Sigmoid colon (tissue), 7 donors: ENCODE results near the gene DCAF11. TPM values are rescaled to one million over a fixed set of nuclear protein-coding genes. Genes with fewer than 3 reads are reported as not detected.

Source experiments
- DNase-seq: peaks from one replicate; pipeline ENCODE4 v3.0.0-alpha.2; 2019
- H3K27ac ChIP-seq, 4 donors: fragments of 200-600 bp; sonication (generic); one replicate each; pipeline ENCODE4 v1.5.1; 2016 to 2019; ENCODE audit warnings: mild to moderate bottlenecking in 1 of 4
- H3K27me3 ChIP-seq, 3 donors: fragments of 200-600 bp; sonication (generic); one replicate each; pipeline ENCODE4 v1.5.1; 2019; ENCODE audit warnings: mild to moderate bottlenecking in 1 of 3
- H3K36me3 ChIP-seq, 4 donors: fragments of 200-600 bp; sonication (generic); one replicate each; pipeline ENCODE4 v1.5.1; 2016 to 2019
- H3K4me1 ChIP-seq, 4 donors: fragments of 200-600 bp; sonication (generic); one replicate each; pipeline ENCODE4 v1.5.1; 2017 to 2019
- H3K4me3 ChIP-seq, 4 donors: fragments of 200-600 bp; sonication (generic); one replicate each; pipeline ENCODE4 v1.5.1; 2017 to 2019; ENCODE audit warnings: mild to moderate bottlenecking in 2 of 4, moderate library complexity in 1 of 4
- H3K9me3 ChIP-seq, 4 donors: fragments of 200-600 bp in 3 of 4; sonication (generic) in 3 of 4; one replicate each; pipeline versions ENCODE4 v1.5.1 to v1.6.1; 2013 to 2019
- EP300 ChIP-seq, 4 donors: sonication (generic); formaldehyde crosslinking; IDR thresholded peaks; one replicate each; pipeline ENCODE4 v1.6.1; 2017; ENCODE audit warnings: antibody characterized with exemption in 4 of 4
- POLR2A ChIP-seq, 2 donors: fragments of 450-650 bp; IDR thresholded peaks; one replicate each; pipeline ENCODE4 v1.6.1; 2016; ENCODE audit warnings: antibody characterized with exemption in 2 of 2, mild to moderate bottlenecking in 2 of 2, moderate library complexity in 2 of 2
- POLR2AphosphoS5 ChIP-seq, 4 donors: sonication (generic); formaldehyde crosslinking; IDR thresholded peaks; one replicate each; pipeline ENCODE4 v1.6.1; 2017; ENCODE audit warnings: antibody characterized with exemption in 4 of 4
- WGBS, 2 donors: extraction: QIAGEN DNeasy Blood & Tissue Kit; methylation state at CpG; one replicate each; pipeline ENCODE4 v1.1.7; 2013; 5-methylcytosine and 5-hydroxymethylcytosine counted together
- intact Hi-C: fragments of 100-400 bp; cut with DNase I; formaldehyde crosslinking; loops from one replicate; pipeline ENCODE4 v1.15.1; 2023
- polyA plus RNA-seq, 3 donors: library from polyadenylated mRNA; stranded (reverse); fragments of 200-250 nt; gene quantifications; one replicate each; pipeline ENCODE4 v1.2.3, GENCODE V29; 2013
- small RNA-seq, 3 donors: library from RNA; depleted of rRNA; stranded (forward); fragments of <200 nt; gene quantifications; one replicate each; pipeline ENCODE3, GENCODE V24; 2016
- total RNA-seq, 4 donors: library from RNA; depleted of rRNA; stranded (reverse); fragments of >200 nt; gene quantifications; one replicate each; pipeline ENCODE4 v1.1.0, GENCODE V29; 2016
- TF ChIP-seq, protein P1 (sequence below), 4 experiments: fragments of 450-650 bp in 3 of 4; fragments of 200-600 bp in 1 of 4; IDR thresholded peaks; one replicate each; pipeline ENCODE4 v1.5.1; 2016 to 2019; ENCODE audit warnings: antibody characterized with exemption in 4 of 4, mild to moderate bottlenecking in 3 of 4, moderate library complexity in 2 of 4
- donor health status: healthy with polysubstance abuse.
- donor health status: Bipolar disorder and iron deficiency.
- donor health status: healthy.

Gene DCAF11
- total and polyA plus RNA-seq, 7 donors = 37.7 to 82.9 (median 70.9) TPM

- Histone ChIP-seq H3K9me3 (no peaks in the 10 kb centered on the region), H3K36me3 (peaks cover 0 to 14% (median 6%) of the 10 kb centered on the region in 4 donors), H3K27ac (peak overlapping the region; percentile 32 to 70 (median 66)), H3K4me1 (peaks cover 0 to 20% (median 16%) of the 10 kb centered on the region in 4 donors), H3K4me3 (peak overlapping the region; percentile 31 to 56 (median 48)), H3K27me3 (no peaks in the 10 kb centered on the region)
- 39 to 83% methylated on average over 30 of the region's 30 CpGs for WGBS, 2 donors
- TF ChIP-seq POLR2A (IDR thresholded peaks at IDR 0.05) = no peak
- TF ChIP-seq, protein P1, sequence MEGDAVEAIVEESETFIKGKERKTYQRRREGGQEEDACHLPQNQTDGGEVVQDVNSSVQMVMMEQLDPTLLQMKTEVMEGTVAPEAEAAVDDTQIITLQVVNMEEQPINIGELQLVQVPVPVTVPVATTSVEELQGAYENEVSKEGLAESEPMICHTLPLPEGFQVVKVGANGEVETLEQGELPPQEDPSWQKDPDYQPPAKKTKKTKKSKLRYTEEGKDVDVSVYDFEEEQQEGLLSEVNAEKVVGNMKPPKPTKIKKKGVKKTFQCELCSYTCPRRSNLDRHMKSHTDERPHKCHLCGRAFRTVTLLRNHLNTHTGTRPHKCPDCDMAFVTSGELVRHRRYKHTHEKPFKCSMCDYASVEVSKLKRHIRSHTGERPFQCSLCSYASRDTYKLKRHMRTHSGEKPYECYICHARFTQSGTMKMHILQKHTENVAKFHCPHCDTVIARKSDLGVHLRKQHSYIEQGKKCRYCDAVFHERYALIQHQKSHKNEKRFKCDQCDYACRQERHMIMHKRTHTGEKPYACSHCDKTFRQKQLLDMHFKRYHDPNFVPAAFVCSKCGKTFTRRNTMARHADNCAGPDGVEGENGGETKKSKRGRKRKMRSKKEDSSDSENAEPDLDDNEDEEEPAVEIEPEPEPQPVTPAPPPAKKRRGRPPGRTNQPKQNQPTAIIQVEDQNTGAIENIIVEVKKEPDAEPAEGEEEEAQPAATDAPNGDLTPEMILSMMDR (IDR thresholded peaks at IDR 0.05) = no peak
- no peak for TF ChIP-seq EP300 (IDR thresholded peaks at IDR 0.05)
- no peak for TF ChIP-seq POLR2AphosphoS5 (IDR thresholded peaks at IDR 0.05)
- intact Hi-C loops = no loop called here
- DNase-seq = no peak
Measured at GRCh38 chr14:24172261-24172860, 57.8 kb downstream of the DCAF11 start.

DNA sequence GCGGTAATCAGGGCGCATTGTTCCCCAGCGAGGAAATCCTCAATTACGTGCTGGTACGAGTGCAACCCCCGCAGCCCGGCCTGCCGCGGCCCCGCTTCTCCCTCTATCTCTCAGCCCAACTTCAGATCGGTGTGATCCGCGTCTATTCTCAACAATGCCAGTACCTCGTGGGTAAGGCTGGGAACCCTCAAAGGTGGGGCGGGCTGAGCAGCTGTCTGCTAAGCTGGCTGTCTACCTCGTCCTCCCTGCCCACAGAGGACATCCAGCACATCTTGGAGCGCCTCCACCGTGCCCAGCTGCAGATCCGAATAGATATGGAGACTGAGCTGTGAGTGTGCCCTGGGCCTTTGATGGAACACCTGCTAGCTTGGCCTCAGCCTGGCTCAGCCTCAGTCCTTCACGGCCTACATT, 58.3 kb downstream of the DCAF11 start:
- intact Hi-C loops = no loop called here
- DNase-seq = no peak
- H3K27ac ChIP-seq = peak overlapping the region in 3 of 4 donors; percentile 62 to 70 (median 70)
- H3K4me3 ChIP-seq = peak overlapping the region in 2 of 4 donors; percentile 53 to 56
- TF ChIP-seq EP300 (IDR thresholded peaks at IDR 0.05) (no peak), POLR2AphosphoS5 (IDR thresholded peaks at IDR 0.05) (no peak), POLR2A (IDR thresholded peaks at IDR 0.05) (no peak)
- TF ChIP-seq, protein P1 (IDR thresholded peaks at IDR 0.05) = no peak
- peaks cover 0 to 20% (median 16%) of the 10 kb centered on the region in 4 donors for H3K4me1 ChIP-seq
- 80 to 93% methylated on average over 20 of the region's 20 CpGs for WGBS, 2 donors
- no peaks in the 10 kb centered on the region for H3K27me3 ChIP-seq
- no peaks in the 10 kb centered on the region for H3K9me3 ChIP-seq
- peaks cover 0 to 12% (median 6%) of the 10 kb centered on the region in 4 donors for H3K36me3 ChIP-seq

Small RNAs within 50 kb of the gene (small RNA-seq; reads per million reads assigned to genes)
- gene IRF9 (0 reads per million in 3 donors), gene RNA5SP383 (0.36 to 1.3 (median 0.51) reads per million in 3 donors)

Other genes starting within 250 kb of the DCAF11 start
- gene DHRS4, start 161.0 kb upstream of the DCAF11 start, total RNA-seq = 10 to 100 TPM; 23.8 to 52.4 (median 37.8) TPM
- 10 to 100 TPM; 71.1 to 87.1 (median 74.0) TPM for gene DHRS4, start 161.0 kb upstream of the DCAF11 start, polyA plus RNA-seq
- 10 to 100 TPM in 3 of 4 donors, 1 to 10 TPM in 1; 8.0 to 20.0 (median 17.6) TPM for gene DHRS4L2, start 125.8 kb upstream of the DCAF11 start, total RNA-seq
- gene DHRS4L2, start 125.8 kb upstream of the DCAF11 start, polyA plus RNA-seq = 10 to 100 TPM; 57.1 to 62.7 (median 57.6) TPM
- gene CARMIL3, start 62.8 kb upstream of the DCAF11 start, total RNA-seq = 1 to 10 TPM in 2 of 4 donors, under 1 TPM in 2; 0.14 to 3.3 (median 0.62) TPM
- gene CARMIL3, start 62.8 kb upstream of the DCAF11 start, polyA plus RNA-seq = 1 to 10 TPM in 1 of 3 donors, under 1 TPM in 2; under 0.01 to 1.7 (median 0.23) TPM
- 1 to 10 TPM in 3 of 4 donors, not detected in 1; 1.8 to 3.3 (median 2.9) TPM for gene CPNE6, start 43.2 kb upstream of the DCAF11 start, total RNA-seq
- under 1 TPM in 1 of 3 donors, not detected in 2; 0.42 TPM for gene CPNE6, start 43.2 kb upstream of the DCAF11 start, polyA plus RNA-seq
- gene PCK2, start 20.5 kb upstream of the DCAF11 start, total RNA-seq = 10 to 100 TPM in 2 of 4 donors, 1 to 10 TPM in 2; 7.1 to 12.2 (median 9.2) TPM
- 100 to 1,000 TPM in 1 of 3 donors, 10 to 100 TPM in 2; 66.1 to 109 (median 99.5) TPM for gene PCK2, start 20.5 kb upstream of the DCAF11 start, polyA plus RNA-seq
- 1 to 10 TPM in 2 of 4 donors, under 1 TPM in 2; 0.71 to 2.2 (median 1.4) TPM for gene NRL, start 172 bp downstream of the DCAF11 start, total RNA-seq
- 1 to 10 TPM; 1.2 to 2.9 (median 1.8) TPM for gene NRL, start 172 bp downstream of the DCAF11 start, polyA plus RNA-seq
- gene FITM1, start 15.9 kb downstream of the DCAF11 start, total RNA-seq = under 1 TPM in 1 of 4 donors, not detected in 3; 0.33 TPM
- 1 to 10 TPM in 1 of 3 donors, not detected in 2; 1.8 TPM for gene FITM1, start 15.9 kb downstream of the DCAF11 start, polyA plus RNA-seq
- gene PSME1, start 21.4 kb downstream of the DCAF11 start, total RNA-seq = 100 to 1,000 TPM; 129 to 186 (median 152) TPM
- gene PSME1, start 21.4 kb downstream of the DCAF11 start, polyA plus RNA-seq = 100 to 1,000 TPM; 309 to 438 (median 416) TPM
- gene EMC9, start 26.8 kb downstream of the DCAF11 start, total RNA-seq = 10 to 100 TPM in 3 of 4 donors, 1 to 10 TPM in 1; 5.0 to 20.9 (median 12.9) TPM
- gene EMC9, start 26.8 kb downstream of the DCAF11 start, polyA plus RNA-seq = 10 to 100 TPM; 20.6 to 37.2 (median 30.8) TPM
- 10 to 100 TPM; 26.2 to 43.5 (median 34.5) TPM for gene PSME2, start 31.8 kb downstream of the DCAF11 start, total RNA-seq
- gene PSME2, start 31.8 kb downstream of the DCAF11 start, polyA plus RNA-seq = 100 to 1,000 TPM; 228 to 485 (median 356) TPM
- gene RNF31, start 32.7 kb downstream of the DCAF11 start, total RNA-seq = 10 to 100 TPM; 20.2 to 38.4 (median 29.7) TPM
- 10 to 100 TPM; 13.6 to 57.8 (median 37.8) TPM for gene RNF31, start 32.7 kb downstream of the DCAF11 start, polyA plus RNA-seq
- 100 to 1,000 TPM in 1 of 4 donors, 10 to 100 TPM in 3; 54.6 to 103 (median 56.1) TPM for gene IRF9, start 46.5 kb downstream of the DCAF11 start, total RNA-seq
- 100 to 1,000 TPM in 1 of 3 donors, 10 to 100 TPM in 2; 46.2 to 115 (median 51.8) TPM for gene IRF9, start 46.5 kb downstream of the DCAF11 start, polyA plus RNA-seq
- gene REC8, start 57.3 kb downstream of the DCAF11 start, total RNA-seq = 10 to 100 TPM in 2 of 4 donors, 1 to 10 TPM in 2; 4.6 to 24.1 (median 8.3) TPM
- gene REC8, start 57.3 kb downstream of the DCAF11 start, polyA plus RNA-seq = 10 to 100 TPM in 1 of 3 donors, 1 to 10 TPM in 2; 1.8 to 21.7 (median 2.5) TPM
- 10 to 100 TPM; 11.0 to 37.1 (median 13.2) TPM for gene IPO4, start 74.0 kb downstream of the DCAF11 start, total RNA-seq
- gene IPO4, start 74.0 kb downstream of the DCAF11 start, polyA plus RNA-seq = 10 to 100 TPM in 1 of 3 donors, 1 to 10 TPM in 2; 3.0 to 24.4 (median 5.4) TPM
- 10 to 100 TPM; 29.6 to 36.9 (median 34.7) TPM for gene TM9SF1, start 80.7 kb downstream of the DCAF11 start, total RNA-seq
- gene TM9SF1, start 80.7 kb downstream of the DCAF11 start, polyA plus RNA-seq = 10 to 100 TPM in 2 of 3 donors, 1 to 10 TPM in 1; 7.9 to 37.2 (median 10.8) TPM
- gene TSSK4, start 90.9 kb downstream of the DCAF11 start, total RNA-seq = under 1 TPM in 1 of 4 donors, not detected in 3; 0.66 TPM
- under 1 TPM in 1 of 3 donors, not detected in 2; 0.22 TPM for gene TSSK4, start 90.9 kb downstream of the DCAF11 start, polyA plus RNA-seq
- 100 to 1,000 TPM in 2 of 4 donors, 10 to 100 TPM in 2; 65.6 to 149 (median 102) TPM for gene CHMP4A, start 98.7 kb downstream of the DCAF11 start, total RNA-seq
- 100 to 1,000 TPM in 2 of 3 donors, 10 to 100 TPM in 1; 81.6 to 116 (median 109) TPM for gene CHMP4A, start 98.7 kb downstream of the DCAF11 start, polyA plus RNA-seq
- gene MDP1, start 101.3 kb downstream of the DCAF11 start, total RNA-seq = 10 to 100 TPM; 22.4 to 31.7 (median 26.5) TPM
- 10 to 100 TPM; 15.1 to 34.2 (median 28.8) TPM for gene MDP1, start 101.3 kb downstream of the DCAF11 start, polyA plus RNA-seq
- gene NEDD8, start 117.6 kb downstream of the DCAF11 start, total RNA-seq = 100 to 1,000 TPM; 104 to 217 (median 189) TPM
- 100 to 1,000 TPM; 204 to 243 (median 221) TPM for gene NEDD8, start 117.6 kb downstream of the DCAF11 start, polyA plus RNA-seq
- 10 to 100 TPM; 44.3 to 63.9 (median 48.3) TPM for gene GMPR2, start 118.2 kb downstream of the DCAF11 start, total RNA-seq
- 10 to 100 TPM; 56.5 to 97.1 (median 58.9) TPM for gene GMPR2, start 118.2 kb downstream of the DCAF11 start, polyA plus RNA-seq
- 10 to 100 TPM; 36.6 to 55.3 (median 50.1) TPM for gene TINF2, start 127.8 kb downstream of the DCAF11 start, total RNA-seq
- gene TINF2, start 127.8 kb downstream of the DCAF11 start, polyA plus RNA-seq = 10 to 100 TPM; 41.4 to 54.1 (median 43.5) TPM
- gene TGM1, start 148.4 kb downstream of the DCAF11 start, total RNA-seq = 1 to 10 TPM in 2 of 4 donors, under 1 TPM in 1, not detected in 1; 0.33 to 1.1 (median 1.1) TPM
- 1 to 10 TPM in 1 of 3 donors, under 1 TPM in 2; 0.60 to 2.7 (median 0.69) TPM for gene TGM1, start 148.4 kb downstream of the DCAF11 start, polyA plus RNA-seq
- 10 to 100 TPM; 14.0 to 25.2 (median 20.0) TPM for gene RABGGTA, start 156.8 kb downstream of the DCAF11 start, total RNA-seq
- gene RABGGTA, start 156.8 kb downstream of the DCAF11 start, polyA plus RNA-seq = 10 to 100 TPM; 27.3 to 32.4 (median 31.9) TPM
- gene DHRS1, start 185.0 kb downstream of the DCAF11 start, total RNA-seq = 10 to 100 TPM; 13.9 to 34.6 (median 29.3) TPM
- gene DHRS1, start 185.0 kb downstream of the DCAF11 start, polyA plus RNA-seq = 10 to 100 TPM; 39.6 to 56.6 (median 40.8) TPM
- gene NOP9, start 185.1 kb downstream of the DCAF11 start, total RNA-seq = 10 to 100 TPM; 12.8 to 16.8 (median 14.9) TPM
- gene NOP9, start 185.1 kb downstream of the DCAF11 start, polyA plus RNA-seq = 10 to 100 TPM in 2 of 3 donors, 1 to 10 TPM in 1; 7.8 to 29.0 (median 11.3) TPM
- 1 to 10 TPM; 4.7 to 9.5 (median 8.0) TPM for gene CIDEB, start 193.2 kb downstream of the DCAF11 start, total RNA-seq
- gene CIDEB, start 193.2 kb downstream of the DCAF11 start, polyA plus RNA-seq = 1 to 10 TPM; 7.2 to 8.6 (median 7.2) TPM
- gene LTB4R2, start 195.4 kb downstream of the DCAF11 start, total RNA-seq = 1 to 10 TPM; 2.5 to 5.5 (median 4.3) TPM
- 1 to 10 TPM in 1 of 3 donors, under 1 TPM in 1, not detected in 1; under 0.01 to 3.9 TPM for gene LTB4R2, start 195.4 kb downstream of the DCAF11 start, polyA plus RNA-seq
- 1 to 10 TPM; 2.1 to 4.2 (median 2.9) TPM for gene LTB4R, start 196.7 kb downstream of the DCAF11 start, total RNA-seq
- 1 to 10 TPM in 2 of 3 donors, under 1 TPM in 1; 0.60 to 9.8 (median 2.1) TPM for gene LTB4R, start 196.7 kb downstream of the DCAF11 start, polyA plus RNA-seq
- gene ADCY4, start 220.3 kb downstream of the DCAF11 start, total RNA-seq = 10 to 100 TPM in 3 of 4 donors, 1 to 10 TPM in 1; 8.1 to 36.0 (median 17.7) TPM
- 10 to 100 TPM in 1 of 3 donors, 1 to 10 TPM in 2; 1.4 to 16.5 (median 2.4) TPM for gene ADCY4, start 220.3 kb downstream of the DCAF11 start, polyA plus RNA-seq
- 10 to 100 TPM in 1 of 4 donors, 1 to 10 TPM in 3; 2.6 to 12.5 (median 3.7) TPM for gene RIPK3, start 225.2 kb downstream of the DCAF11 start, total RNA-seq
- 10 to 100 TPM; 28.8 to 66.4 (median 43.5) TPM for gene RIPK3, start 225.2 kb downstream of the DCAF11 start, polyA plus RNA-seq